Neural cell (in vitro differentiated cells): Measurements from ENCODE around the gene TM7SF3. TPM values are rescaled to one million over a fixed set of nuclear protein-coding genes. Genes with fewer than 3 reads are reported as not detected.

ENCODE experiments used
- H2AFZ ChIP-seq: fragments of 200-600, 300-800 bp; sonication (generic), shearing (Covaris generic); 2 replicates; pipeline ENCODE4 v1.6.0; 2014; ENCODE audit warnings: low read depth, mild to moderate bottlenecking, antibody characterized with exemption, low read length, moderate library complexity
- H3F3A ChIP-seq: fragments of 200-600 bp; shearing (Covaris generic); 2 replicates; pipeline ENCODE4 v1.6.1; 2016; ENCODE audit warnings: mild to moderate bottlenecking, moderate library complexity, mixed read lengths, antibody characterized with exemption, low read length; ENCODE audit not compliant: insufficient read depth, poor library complexity, severe bottlenecking
- H3K27ac ChIP-seq: fragments of 200-600, 300-800 bp; sonication (generic), shearing (Covaris generic); 2 replicates; pipeline ENCODE4 v1.5.1; 2014; ENCODE audit warnings: mild to moderate bottlenecking, low read length, moderate library complexity
- H3K27me3 ChIP-seq: fragments of 300-800, 200-600 bp; sonication (generic), shearing (Covaris generic); 2 replicates; pipeline ENCODE4 v1.6.0; 2014; ENCODE audit warnings: mild to moderate bottlenecking, low read depth, low read length, moderate library complexity; ENCODE audit not compliant: insufficient read depth
- H3K36me3 ChIP-seq: fragments of 300-800, 200-600 bp; sonication (generic), shearing (Covaris generic); 2 replicates; pipeline ENCODE4 v1.5.1; 2014; ENCODE audit warnings: mild to moderate bottlenecking, antibody characterized with exemption, low read length, moderate library complexity; ENCODE audit not compliant: insufficient read depth
- H3K4me2 ChIP-seq: fragments of 300-800, 200-600 bp; sonication (generic), shearing (Covaris generic); 2 replicates; pipeline ENCODE4 v1.6.0; 2014; ENCODE audit warnings: mild to moderate bottlenecking, low read length
- H3K4me3 ChIP-seq: fragments of 300-800, 200-600 bp; sonication (generic), shearing (Covaris generic); 2 replicates; pipeline ENCODE4 v1.5.1; 2014; ENCODE audit warnings: mild to moderate bottlenecking, low read length, moderate library complexity
- H3K79me2 ChIP-seq: fragments of 200-600 bp; shearing (Covaris generic); replicated peaks from 2 replicates; pipeline ENCODE4 v1.6.0; 2014; ENCODE audit warnings: mild to moderate bottlenecking, low read length, moderate library complexity; ENCODE audit not compliant: insufficient read depth
- H3K9ac ChIP-seq: fragments of 300-800, 200-600 bp; sonication (generic), shearing (Covaris generic); 2 replicates; pipeline ENCODE4 v1.6.1; 2016; ENCODE audit warnings: mild to moderate bottlenecking, low read length, mixed read lengths
- H3K9me2 ChIP-seq: fragments of 200-600 bp; shearing (Covaris generic); 2 replicates; pipeline ENCODE4 v1.6.1; 2016; ENCODE audit warnings: mild to moderate bottlenecking, low read length, mixed read lengths; ENCODE audit not compliant: insufficient read depth
- H3K9me3 ChIP-seq: fragments of 200-600, 300-800 bp; sonication (generic), shearing (Covaris generic); 2 replicates; pipeline ENCODE4 v1.6.1; 2016; ENCODE audit warnings: mild to moderate bottlenecking, mixed run types, low read length, moderate library complexity, mixed read lengths
- H4K20me1 ChIP-seq: fragments of 200-600 bp; shearing (Covaris generic); 2 replicates; pipeline ENCODE4 v1.6.1; 2016; ENCODE audit warnings: mild to moderate bottlenecking, mixed run types; ENCODE audit not compliant: insufficient read depth
- EP300 ChIP-seq: fragments of 450-650 bp; conservative IDR thresholded peaks from 2 replicates; pipeline ENCODE4 v1.6.1; 2014; ENCODE audit warnings: antibody characterized with exemption, mild to moderate bottlenecking, moderate library complexity; ENCODE audit not compliant: poor library complexity, severe bottlenecking
- EZH2 ChIP-seq: fragments of 200-600, 300-800 bp; shearing (Covaris generic), sonication (generic); IDR thresholded peaks from 2 replicates; pipeline ENCODE4 v1.6.1; 2014; ENCODE audit warnings: antibody characterized with exemption, low read length, borderline replicate concordance, mild to moderate bottlenecking; ENCODE audit not compliant: insufficient read depth, poor library complexity, severe bottlenecking
- MXI1 ChIP-seq: fragments of 450-650 bp; conservative IDR thresholded peaks from 2 replicates; pipeline ENCODE4 v1.6.1; 2014; ENCODE audit warnings: antibody characterized with exemption, mild to moderate bottlenecking; ENCODE audit not compliant: poor library complexity, severe bottlenecking
- POLR2AphosphoS5 ChIP-seq: IDR thresholded peaks from 2 replicates; pipeline ENCODE4 v1.6.1; 2012
- RAD21 ChIP-seq: fragments of 450-650 bp; conservative IDR thresholded peaks from 2 replicates; pipeline ENCODE4 v1.6.1; 2014; ENCODE audit warnings: antibody characterized with exemption, mild to moderate bottlenecking, moderate library complexity
- REST ChIP-seq: IDR thresholded peaks from 2 replicates; pipeline ENCODE4 v1.6.1; 2012; ENCODE audit warnings: borderline replicate concordance
- SMC3 ChIP-seq: fragments of 450-650 bp; conservative IDR thresholded peaks from 2 replicates; pipeline ENCODE4 v1.6.1; 2014; ENCODE audit warnings: antibody characterized with exemption, mild to moderate bottlenecking, moderate library complexity; ENCODE audit not compliant: poor library complexity
- TAF1 ChIP-seq: IDR thresholded peaks from 2 replicates; pipeline ENCODE4 v1.6.1; 2012; ENCODE audit warnings: low read depth
- polyA plus RNA-seq: library from polyadenylated mRNA; depleted of rRNA; stranded (reverse); fragments of >200 nt; gene quantifications from 2 replicates; pipeline ENCODE4 v1.2.3, GENCODE V29; 2014
- TF ChIP-seq, protein P1 (sequence below): fragments of 450-650 bp; IDR thresholded peaks from 2 replicates; pipeline ENCODE4 v1.5.1; 2014; ENCODE audit warnings: antibody characterized with exemption, mild to moderate bottlenecking, moderate library complexity; ENCODE audit not compliant: poor library complexity, severe bottlenecking

TM7SF3 gene
- polyA plus RNA-seq, 1 donor from 2014 or later: 30.0 TPM

DNA sequence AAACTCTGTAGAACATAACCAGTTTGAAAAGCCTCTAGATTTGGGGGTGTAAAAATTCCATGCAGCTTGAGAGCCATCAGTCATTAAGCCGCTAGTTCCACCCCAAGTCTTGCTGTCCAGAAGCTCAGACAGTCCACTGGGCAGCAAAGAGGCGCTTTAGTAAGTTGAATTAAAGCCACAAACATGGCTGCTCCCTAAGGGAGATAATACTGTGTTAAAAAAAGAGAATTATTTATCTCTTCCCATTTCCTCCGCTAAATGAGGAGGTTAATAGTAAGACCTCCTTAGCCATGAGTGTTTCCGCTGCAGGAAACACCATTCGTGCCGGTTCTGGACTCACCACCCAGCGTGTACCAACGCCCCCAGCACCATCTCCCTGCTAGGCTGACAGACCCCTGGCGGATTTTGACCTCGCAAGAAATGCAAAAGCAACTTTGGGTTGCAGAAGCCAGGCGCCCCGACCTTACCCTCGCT, 536 bp downstream of the TM7SF3 start:
- Histone ChIP-seq H3K9me2 (no peaks in the 10 kb centered on the region), H3K4me2 (peak overlapping the region; percentile 84), H3F3A (no peaks in the 10 kb centered on the region), H3K36me3 (no peaks in the 10 kb centered on the region), H3K4me3 (peak overlapping the region; percentile 71), H3K79me2 (peaks cover 4% of the 10 kb centered on the region), H3K27ac (peak overlapping the region; percentile 48), H2AFZ (peak overlapping the region; percentile 48), H3K27me3 (no peaks in the 10 kb centered on the region), H3K9ac (peak overlapping the region; percentile 67), H4K20me1 (no peaks in the 10 kb centered on the region), H3K9me3 (no peaks in the 10 kb centered on the region)
- no peak for TF ChIP-seq EZH2
- TF ChIP-seq RAD21: no peak
- no peak for TF ChIP-seq MXI1
- no peak for TF ChIP-seq POLR2AphosphoS5
- TF ChIP-seq SMC3: no peak
- TF ChIP-seq, protein P1, sequence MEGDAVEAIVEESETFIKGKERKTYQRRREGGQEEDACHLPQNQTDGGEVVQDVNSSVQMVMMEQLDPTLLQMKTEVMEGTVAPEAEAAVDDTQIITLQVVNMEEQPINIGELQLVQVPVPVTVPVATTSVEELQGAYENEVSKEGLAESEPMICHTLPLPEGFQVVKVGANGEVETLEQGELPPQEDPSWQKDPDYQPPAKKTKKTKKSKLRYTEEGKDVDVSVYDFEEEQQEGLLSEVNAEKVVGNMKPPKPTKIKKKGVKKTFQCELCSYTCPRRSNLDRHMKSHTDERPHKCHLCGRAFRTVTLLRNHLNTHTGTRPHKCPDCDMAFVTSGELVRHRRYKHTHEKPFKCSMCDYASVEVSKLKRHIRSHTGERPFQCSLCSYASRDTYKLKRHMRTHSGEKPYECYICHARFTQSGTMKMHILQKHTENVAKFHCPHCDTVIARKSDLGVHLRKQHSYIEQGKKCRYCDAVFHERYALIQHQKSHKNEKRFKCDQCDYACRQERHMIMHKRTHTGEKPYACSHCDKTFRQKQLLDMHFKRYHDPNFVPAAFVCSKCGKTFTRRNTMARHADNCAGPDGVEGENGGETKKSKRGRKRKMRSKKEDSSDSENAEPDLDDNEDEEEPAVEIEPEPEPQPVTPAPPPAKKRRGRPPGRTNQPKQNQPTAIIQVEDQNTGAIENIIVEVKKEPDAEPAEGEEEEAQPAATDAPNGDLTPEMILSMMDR: no peak

DNA sequence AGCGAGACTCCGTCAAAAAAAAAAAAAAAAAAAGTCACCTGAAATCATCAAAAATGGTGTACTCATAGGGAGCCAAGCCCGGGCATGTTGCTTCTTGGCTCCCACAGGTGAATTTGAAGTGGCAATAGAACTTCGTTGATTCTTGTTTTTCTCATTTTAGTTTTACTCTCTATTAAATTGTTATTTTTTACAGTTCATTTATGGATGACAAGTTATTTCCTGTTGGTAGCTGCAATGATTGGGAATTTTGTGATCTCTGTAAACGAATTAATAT, 1.3 kb downstream of the TM7SF3 start:
- Histone ChIP-seq H2AFZ (no peak overlapping the region), H3K4me2 (peak overlapping the region; percentile 84), H3K4me3 (peak overlapping the region; percentile 71), H3K9me2 (no peaks in the 10 kb centered on the region), H3K9me3 (no peaks in the 10 kb centered on the region), H3K27ac (no peak overlapping the region), H3F3A (no peaks in the 10 kb centered on the region), H4K20me1 (no peaks in the 10 kb centered on the region), H3K79me2 (peaks cover 4% of the 10 kb centered on the region), H3K27me3 (no peaks in the 10 kb centered on the region), H3K9ac (no peak overlapping the region), H3K36me3 (no peaks in the 10 kb centered on the region)
- TF ChIP-seq POLR2AphosphoS5: no peak
- no peak for TF ChIP-seq SMC3
- TF ChIP-seq REST: no peak
- no peak for TF ChIP-seq EZH2

GRCh38 chr12:27012239-27012981, 1.8 kb downstream of the TM7SF3 start:
- Histone ChIP-seq H3F3A (no peaks in the 10 kb centered on the region), H3K27ac (no peak overlapping the region), H3K9me2 (no peaks in the 10 kb centered on the region), H3K4me2 (no peak overlapping the region), H3K79me2 (peaks cover 4% of the 10 kb centered on the region), H3K9me3 (no peaks in the 10 kb centered on the region), H3K36me3 (no peaks in the 10 kb centered on the region), H3K4me3 (peak overlapping the region; percentile 71), H3K9ac (no peak overlapping the region), H3K27me3 (no peaks in the 10 kb centered on the region), H2AFZ (no peak overlapping the region), H4K20me1 (no peaks in the 10 kb centered on the region)
- TF ChIP-seq TAF1 (no peak), REST (no peak), SMC3 (no peak), POLR2AphosphoS5 (no peak), MXI1 (no peak), RAD21 (no peak), EP300 (no peak), EZH2 (no peak)
